GM19238 (cell line): Measurements from ENCODE around the gene COL21A1.

ENCODE experiments used
- DNase-seq: peaks from one replicate; pipeline ENCODE4 v3.0.0; 2011; ENCODE audit warnings: low spot score; ENCODE audit not compliant: insufficient read length

COL21A1 gene

GRCh38 chr6:56115715-56116114 is 131.7 kb downstream of the COL21A1 start:
- DNase-seq: no peak

- no peak for DNase-seq
Observed at GRCh38 chr6:56109149-56109548, 138.2 kb downstream of the COL21A1 start.

DNA sequence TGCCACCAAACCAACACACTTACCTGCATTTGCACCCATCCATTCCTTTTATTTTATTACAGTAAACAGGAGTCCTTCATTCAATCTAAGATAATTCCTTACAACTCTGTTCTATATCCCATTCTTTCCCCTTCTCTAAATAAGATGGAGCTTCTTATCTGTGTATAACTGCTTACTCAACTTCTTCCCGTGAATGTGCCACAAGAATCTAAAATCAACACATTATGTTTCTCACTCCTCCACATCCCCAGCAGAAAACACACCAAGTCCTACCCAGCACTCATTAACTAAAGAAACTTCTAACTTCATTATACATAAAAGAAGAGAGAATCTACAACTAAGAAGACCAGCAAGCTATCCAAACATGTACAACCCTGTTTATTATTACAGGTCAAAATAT is 141.1 kb downstream of the COL21A1 start:
- no peak for DNase-seq

DNA sequence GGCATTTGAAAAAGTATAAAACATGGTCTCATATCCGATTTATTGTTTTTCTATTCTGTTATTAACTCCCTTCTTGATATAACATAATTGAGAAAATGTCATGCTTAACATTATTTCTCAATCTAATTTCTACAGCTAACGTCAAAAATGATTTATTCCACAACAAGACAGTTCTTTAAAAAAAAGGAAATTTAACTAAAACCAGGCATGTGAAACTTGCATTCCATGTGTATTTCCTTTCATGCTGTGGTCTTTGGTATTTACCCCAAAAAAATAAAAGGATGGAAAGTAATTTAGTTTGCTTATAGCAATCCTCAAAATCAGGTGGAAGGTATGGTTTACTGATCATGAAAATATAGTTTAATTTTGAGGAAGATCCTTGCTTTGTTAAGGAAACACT is 142.8 kb downstream of the COL21A1 start:
- DNase-seq: no peak

GRCh38 chr6:56102216-56102615 is 145.2 kb downstream of the COL21A1 start:
- no peak for DNase-seq

DNA sequence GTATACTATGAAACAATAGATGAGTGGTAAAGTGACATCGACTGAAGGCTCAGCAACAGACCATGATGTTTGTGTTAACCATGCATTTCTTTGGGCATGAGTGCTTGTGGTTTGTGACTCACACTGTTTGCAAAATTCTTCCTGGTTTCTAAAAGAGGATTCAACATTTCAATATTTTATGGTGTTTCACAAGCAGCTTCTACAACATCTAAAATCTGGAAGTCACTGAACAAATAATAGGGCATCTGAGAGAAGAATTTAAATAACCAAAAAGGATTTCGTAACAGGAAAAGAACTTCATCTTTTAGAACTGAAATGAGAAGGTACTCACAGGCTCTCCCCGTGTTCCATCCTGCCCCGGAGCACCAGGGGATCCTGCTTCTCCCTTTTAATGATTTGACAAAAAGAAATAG is 146.2 kb downstream of the COL21A1 start:
- no peak for DNase-seq

GRCh38 chr6:56096946-56097621 is 150.3 kb downstream of the COL21A1 start:
- DNase-seq: no peak

- no peak for DNase-seq
Observed at GRCh38 chr6:56096541-56096940, 150.8 kb downstream of the COL21A1 start.

GRCh38 chr6:56093776-56094175 is 153.6 kb downstream of the COL21A1 start:
- no peak for DNase-seq

DNA sequence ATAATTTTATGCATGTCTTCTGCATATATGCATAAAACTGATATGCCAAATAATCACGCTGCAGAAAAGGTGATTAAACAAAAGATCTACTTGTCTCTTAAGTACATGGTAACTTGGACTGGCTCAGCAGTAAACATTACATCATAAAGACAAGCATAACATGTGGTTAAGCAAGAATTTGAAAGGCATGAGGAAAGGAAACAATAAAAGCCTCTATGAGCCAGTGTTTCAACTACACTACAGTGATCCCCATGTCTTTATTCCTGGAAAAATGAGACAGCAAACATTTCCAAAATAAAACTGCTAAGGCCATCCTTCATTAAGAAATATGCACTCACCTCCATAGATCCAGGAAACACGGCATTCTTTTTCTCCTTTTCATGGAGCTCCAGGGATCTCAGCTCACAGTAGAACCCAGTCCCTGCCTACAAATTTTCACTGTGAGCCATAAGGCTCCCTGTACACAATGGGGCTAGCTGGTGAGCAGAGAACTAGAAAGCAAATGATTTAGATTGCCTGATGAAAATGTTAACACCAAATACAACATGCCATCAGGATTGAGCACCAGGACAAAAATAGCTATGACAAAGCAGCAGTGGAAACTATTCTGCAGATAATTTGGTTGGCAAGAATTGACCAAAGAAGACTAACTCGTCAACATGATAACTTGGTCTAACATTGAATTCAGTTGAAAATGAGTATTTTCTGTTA is 156.1 kb downstream of the COL21A1 start:
- DNase-seq: no peak

- no peak for DNase-seq
Observed at GRCh38 chr6:56088641-56089040, 158.7 kb downstream of the COL21A1 start.

GRCh38 chr6:56087421-56087820 is 160.0 kb downstream of the COL21A1 start:
- no peak for DNase-seq

DNA sequence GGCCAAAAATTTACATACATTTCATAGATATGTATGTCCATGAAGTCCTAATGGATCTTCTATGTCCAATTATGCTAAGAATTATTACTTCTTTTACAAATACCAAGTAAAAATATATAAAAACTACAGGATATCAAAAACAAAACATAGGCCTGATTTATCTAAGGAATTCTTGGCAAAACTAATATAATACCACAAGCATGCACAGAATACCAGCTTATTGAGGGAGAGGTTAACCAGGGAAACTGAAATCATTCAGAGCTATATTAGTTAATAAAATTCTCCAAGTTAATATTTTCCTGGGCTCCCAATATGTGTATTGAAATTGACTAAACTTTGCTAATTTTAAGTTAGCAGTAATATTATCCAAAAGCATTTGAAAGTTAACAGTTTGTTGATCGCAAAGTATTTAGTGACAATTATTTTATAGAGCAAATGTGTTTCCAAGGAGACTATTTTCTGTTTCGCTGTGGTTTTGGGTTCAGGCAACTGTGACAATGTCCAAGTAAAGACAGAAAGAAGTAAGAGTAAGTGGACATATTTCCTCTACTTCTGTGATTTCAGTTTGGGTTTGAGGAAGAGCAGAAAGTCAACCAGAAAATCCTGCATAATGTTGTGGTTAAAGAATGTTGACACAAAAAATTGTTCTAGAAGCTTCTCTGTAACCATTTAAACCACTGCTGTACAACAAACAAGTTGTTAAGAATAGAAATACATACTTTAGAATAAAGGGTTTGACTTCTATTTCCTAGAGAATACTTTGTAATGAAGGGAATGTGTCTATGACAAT is 167.4 kb downstream of the COL21A1 start:
- DNase-seq: no peak

DNA sequence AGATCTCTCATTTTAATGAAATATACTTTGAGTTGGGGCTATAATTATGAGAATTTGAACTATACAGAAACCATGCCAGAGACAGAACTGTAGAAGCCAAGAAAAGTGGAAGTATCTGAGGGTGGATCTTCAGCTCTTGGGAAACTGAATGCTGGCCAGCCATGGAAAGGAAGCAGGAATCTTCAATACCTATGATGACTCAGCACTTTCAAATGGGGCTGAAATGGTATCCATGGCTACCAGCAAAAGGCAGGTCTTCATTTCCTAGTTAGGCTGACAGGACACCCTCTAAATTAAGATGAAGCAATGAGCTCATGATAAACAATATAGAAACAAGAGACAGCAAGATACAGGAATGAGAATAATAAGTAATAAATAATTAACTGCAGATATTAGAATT is 171.3 kb downstream of the COL21A1 start:
- DNase-seq: no peak

GRCh38 chr6:56073761-56074160 is 173.6 kb downstream of the COL21A1 start:
- no peak for DNase-seq

DNA sequence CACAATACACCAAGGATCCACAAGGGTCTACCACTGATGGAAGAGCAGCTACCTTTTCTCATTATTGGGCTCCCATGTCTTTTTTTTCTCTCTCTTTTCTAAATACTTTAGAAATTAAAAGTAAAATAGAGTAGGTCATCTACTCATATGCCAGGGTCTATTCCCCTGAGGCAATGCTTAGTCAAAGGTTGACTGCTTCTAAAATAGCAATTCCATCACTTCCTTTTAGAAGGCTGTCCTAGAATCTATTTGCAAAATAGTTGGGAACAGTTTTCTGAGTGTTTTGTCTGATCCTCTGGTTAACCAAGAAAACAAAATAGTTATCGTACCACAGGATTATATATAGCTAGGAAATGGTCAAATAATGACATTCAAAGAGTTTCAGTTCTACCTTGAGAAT is 174.1 kb downstream of the COL21A1 start:
- no peak for DNase-seq

GRCh38 chr6:56072856-56073255 is 174.5 kb downstream of the COL21A1 start:
- no peak for DNase-seq

DNA sequence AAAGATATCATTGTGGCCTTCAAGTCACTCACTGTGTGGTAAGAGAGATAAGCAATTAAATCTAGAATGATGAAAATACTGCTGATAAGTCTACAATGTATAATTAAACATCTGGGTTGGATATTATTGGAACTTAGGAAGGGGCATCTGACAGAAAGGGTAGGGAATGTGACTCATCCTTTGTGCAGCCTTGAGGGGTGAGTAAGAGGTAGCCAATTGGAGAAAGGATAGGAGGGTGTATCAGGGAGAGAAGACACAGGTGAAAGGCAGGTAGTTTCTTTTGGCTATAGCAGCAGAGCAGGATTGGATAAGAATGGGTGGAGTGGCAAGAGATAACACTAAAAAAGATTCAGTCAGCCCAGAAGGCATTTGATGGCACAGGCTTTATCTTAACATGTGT is 182.0 kb downstream of the COL21A1 start:
- no peak for DNase-seq

DNA sequence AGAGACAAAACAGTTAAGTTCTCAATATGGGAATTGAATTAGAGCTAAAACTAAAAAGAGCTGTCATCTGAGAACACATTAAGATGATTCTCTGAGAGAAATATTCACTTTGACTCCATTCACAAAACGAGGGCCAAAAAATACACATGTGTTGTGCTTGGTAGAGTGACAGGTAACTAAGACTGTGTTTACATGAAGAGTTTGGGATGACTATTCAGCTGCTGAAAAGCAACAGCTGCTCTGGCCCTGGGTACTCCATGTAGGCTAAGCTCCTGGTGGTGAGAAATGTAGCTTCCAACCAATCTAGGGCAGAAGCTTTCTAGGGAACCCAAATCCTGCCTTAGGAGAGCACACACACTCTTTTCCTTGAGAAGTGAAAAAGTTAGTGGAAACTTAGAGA is 184.5 kb downstream of the COL21A1 start:
- DNase-seq: no peak

DNA sequence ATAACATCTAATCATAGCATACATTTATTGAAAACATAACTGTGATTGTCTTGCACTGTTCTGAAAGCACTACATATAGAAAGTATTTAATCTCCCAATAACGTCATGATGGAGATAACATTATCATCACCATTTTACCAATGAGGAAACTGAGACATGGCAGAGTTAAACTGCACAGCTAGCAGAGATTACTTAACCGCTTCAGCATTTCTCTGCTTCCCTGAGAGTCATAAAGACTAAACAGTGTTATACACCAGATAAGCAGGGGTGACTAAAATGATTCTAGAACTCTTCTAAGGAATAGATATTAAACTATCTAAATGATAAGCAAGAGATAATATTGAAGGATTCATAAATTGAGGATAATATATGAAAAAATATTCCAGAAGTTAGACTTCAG is 188.7 kb downstream of the COL21A1 start:
- no peak for DNase-seq

- no peak for DNase-seq
Observed at GRCh38 chr6:56055081-56055704, 192.2 kb downstream of the COL21A1 start.

- no peak for DNase-seq
Observed at GRCh38 chr6:56051202-56051598, 196.2 kb downstream of the COL21A1 start.
